Right atrium auricular region (tissue), 2 donors: ENCODE results near the gene LONP2. TPM values are rescaled to one million over a fixed set of nuclear protein-coding genes. Genes with fewer than 3 reads are reported as not detected.

Source experiments
- DNase-seq: peaks from one replicate; pipeline ENCODE4 v3.0.0-alpha.2; 2019; ENCODE audit warnings: low spot score
- H3K27ac ChIP-seq, 2 donors: fragments of 200-600 bp; sonication (generic); 1 replicate in 1 of 2; 2 replicates in 1 of 2; pipeline ENCODE4 v1.5.1; 2016 to 2019
- H3K27me3 ChIP-seq, 2 donors: fragments of 200-600 bp; sonication (generic); one replicate each; pipeline versions ENCODE4 v1.5.1 to v1.6.0; 2017 to 2019
- H3K36me3 ChIP-seq: fragments of 200-600 bp; sonication (generic); one replicate; pipeline ENCODE4 v1.5.1; 2016
- H3K4me1 ChIP-seq, 2 donors: fragments of 200-600 bp; sonication (generic); one replicate each; pipeline versions ENCODE4 v1.5.1 to v1.6.0; 2017 to 2019
- H3K4me3 ChIP-seq, 2 donors: fragments of 200-600 bp; sonication (generic); 1 replicate in 1 of 2; 2 replicates in 1 of 2; pipeline ENCODE4 v1.5.1; 2017 to 2019; ENCODE audit warnings: mild to moderate bottlenecking in 1 of 2, moderate library complexity in 1 of 2
- H3K9me3 ChIP-seq, 2 donors: fragments of 200-600 bp; sonication (generic); one replicate each; pipeline ENCODE4 v1.5.1; 2019
- total RNA-seq, 2 donors: library from RNA; depleted of rRNA; stranded (reverse); fragments of >200 nt; gene quantifications; one replicate each; pipeline ENCODE4 v1.1.0, GENCODE V29; 2016
- TF ChIP-seq, protein P1 (sequence below), 2 donors: fragments of 200-600 bp; sonication (generic); IDR thresholded peaks; one replicate each; pipeline ENCODE4 v1.5.1; 2019; ENCODE audit warnings: antibody characterized with exemption in 2 of 2

LONP2 gene
- total RNA-seq, 2 donors from 2014 or later, result 37.2 to 48.9 TPM

DNA sequence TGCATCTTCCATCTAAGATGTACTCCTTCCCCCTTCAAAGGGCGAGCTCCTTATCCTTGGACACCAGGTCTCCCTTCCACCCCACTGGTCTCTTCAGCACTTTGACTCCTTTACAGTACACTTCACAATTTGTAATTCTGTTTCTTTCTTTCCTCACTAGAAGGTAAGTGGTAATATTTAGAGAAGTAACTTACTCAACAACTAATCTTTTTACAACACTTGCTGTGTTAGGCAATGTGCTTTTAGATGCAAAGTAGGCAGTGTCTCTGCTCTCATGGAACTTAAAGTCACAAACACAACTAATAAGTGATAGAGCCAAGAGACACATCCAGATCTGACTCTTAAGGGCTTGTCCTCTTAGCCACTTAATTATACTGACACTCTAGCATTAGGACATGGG, 134.7 kb downstream of the LONP2 start:
- Histone ChIP-seq H3K4me3 (no peak overlapping the region), H3K36me3 (no peaks in the 10 kb centered on the region), H3K27ac (no peak overlapping the region), H3K9me3 (no peaks in the 10 kb centered on the region), H3K4me1 (peaks cover 0 to 87% of the 10 kb centered on the region in 2 donors), H3K27me3 (no peaks in the 10 kb centered on the region)
- TF ChIP-seq, protein P1, sequence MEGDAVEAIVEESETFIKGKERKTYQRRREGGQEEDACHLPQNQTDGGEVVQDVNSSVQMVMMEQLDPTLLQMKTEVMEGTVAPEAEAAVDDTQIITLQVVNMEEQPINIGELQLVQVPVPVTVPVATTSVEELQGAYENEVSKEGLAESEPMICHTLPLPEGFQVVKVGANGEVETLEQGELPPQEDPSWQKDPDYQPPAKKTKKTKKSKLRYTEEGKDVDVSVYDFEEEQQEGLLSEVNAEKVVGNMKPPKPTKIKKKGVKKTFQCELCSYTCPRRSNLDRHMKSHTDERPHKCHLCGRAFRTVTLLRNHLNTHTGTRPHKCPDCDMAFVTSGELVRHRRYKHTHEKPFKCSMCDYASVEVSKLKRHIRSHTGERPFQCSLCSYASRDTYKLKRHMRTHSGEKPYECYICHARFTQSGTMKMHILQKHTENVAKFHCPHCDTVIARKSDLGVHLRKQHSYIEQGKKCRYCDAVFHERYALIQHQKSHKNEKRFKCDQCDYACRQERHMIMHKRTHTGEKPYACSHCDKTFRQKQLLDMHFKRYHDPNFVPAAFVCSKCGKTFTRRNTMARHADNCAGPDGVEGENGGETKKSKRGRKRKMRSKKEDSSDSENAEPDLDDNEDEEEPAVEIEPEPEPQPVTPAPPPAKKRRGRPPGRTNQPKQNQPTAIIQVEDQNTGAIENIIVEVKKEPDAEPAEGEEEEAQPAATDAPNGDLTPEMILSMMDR (IDR thresholded peaks at IDR 0.05), result no peak
- no peak for DNase-seq

DNA sequence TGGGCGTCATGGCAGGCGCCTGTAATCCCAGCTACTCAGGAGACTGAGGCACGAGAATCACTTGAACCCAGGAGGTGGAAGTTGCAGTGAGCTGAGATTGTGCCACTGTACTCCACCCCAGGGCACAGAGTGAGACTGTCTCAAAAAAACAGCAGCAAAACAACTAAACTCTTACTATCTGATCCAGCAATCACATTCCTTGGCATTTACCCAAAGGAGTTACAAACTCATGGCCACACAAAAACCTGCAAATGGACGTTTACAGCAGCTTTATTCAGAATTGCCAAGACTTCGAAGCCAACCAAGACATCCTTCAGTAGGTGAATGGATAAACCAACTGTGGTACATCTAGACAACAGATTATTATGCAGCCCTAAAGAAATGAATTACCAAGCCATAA, 137.1 kb downstream of the LONP2 start:
- Histone ChIP-seq H3K27ac (no peak overlapping the region), H3K27me3 (no peaks in the 10 kb centered on the region), H3K4me1 (peaks cover 0 to 75% of the 10 kb centered on the region in 2 donors), H3K9me3 (no peaks in the 10 kb centered on the region), H3K36me3 (no peaks in the 10 kb centered on the region), H3K4me3 (no peak overlapping the region)
- TF ChIP-seq, protein P1 (IDR thresholded peaks at IDR 0.05), result no peak
- DNase-seq, result no peak

DNA sequence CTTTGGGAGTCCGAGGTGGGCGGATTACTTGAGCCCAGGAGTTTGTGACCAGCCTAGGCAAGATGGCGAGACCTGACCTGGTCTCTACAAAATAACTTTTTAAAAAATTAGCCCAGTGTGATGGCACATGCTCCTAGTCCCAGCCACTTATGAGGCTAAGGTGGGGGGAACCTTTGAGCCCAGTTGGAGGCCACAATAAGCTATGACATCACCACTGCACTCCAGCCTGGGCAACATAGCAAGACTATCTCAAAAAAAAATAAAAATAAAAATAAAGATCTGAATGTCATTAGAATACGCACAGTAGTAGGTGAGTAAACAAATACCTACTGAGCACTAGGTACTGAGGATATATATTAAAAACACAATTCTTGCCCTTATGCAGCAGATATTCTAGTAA, 138.0 kb downstream of the LONP2 start:
- TF ChIP-seq, protein P1 (IDR thresholded peaks at IDR 0.05), result no peak
- peaks cover 0 to 75% of the 10 kb centered on the region in 2 donors for H3K4me1 ChIP-seq
- no peaks in the 10 kb centered on the region for H3K36me3 ChIP-seq
- no peaks in the 10 kb centered on the region for H3K9me3 ChIP-seq
- no peak for DNase-seq
- no peak overlapping the region for H3K27ac ChIP-seq
- no peak overlapping the region for H3K4me3 ChIP-seq
- H3K27me3 ChIP-seq, result no peaks in the 10 kb centered on the region

DNA sequence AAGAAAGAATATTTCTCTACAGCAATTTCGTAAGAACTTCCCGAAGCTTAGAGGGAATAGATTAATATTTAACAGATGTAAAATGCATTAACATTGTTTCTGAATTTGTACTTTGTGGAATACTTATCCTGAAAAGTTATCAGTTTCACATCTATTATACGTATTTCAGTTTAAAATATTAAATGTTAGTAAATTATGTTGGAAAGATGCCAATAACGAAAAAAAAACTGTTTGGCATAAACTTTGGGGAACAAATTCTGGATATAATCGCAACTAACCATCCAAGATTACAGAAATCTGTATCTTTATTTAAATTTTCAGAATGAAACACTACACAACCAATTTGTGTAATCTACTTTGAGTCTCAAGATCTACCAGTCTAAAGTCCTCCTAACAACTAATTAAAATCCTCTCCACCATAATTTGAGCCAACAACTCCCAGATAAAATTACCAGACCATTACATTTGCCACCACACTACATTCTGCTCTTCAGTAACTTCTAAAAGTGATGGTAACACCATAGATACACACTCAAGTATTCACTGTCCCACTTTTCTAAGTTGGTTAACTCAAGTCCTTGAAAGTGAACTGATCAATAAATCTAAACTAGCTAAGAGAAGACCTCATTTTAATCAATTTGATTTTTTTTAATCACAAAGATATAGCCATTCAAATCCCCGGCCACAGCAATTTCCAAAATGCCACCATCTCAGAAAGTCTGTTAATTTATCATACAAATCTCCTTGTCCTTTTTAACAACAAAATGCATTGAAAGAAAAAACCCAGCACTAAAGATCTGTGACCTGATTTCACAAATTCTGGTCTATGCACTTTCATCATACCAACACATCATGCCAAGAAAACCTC, 139.1 kb downstream of the LONP2 start:
- Histone ChIP-seq H3K4me3 (peak overlapping the region; percentile 93), H3K4me1 (peaks cover 0 to 66% of the 10 kb centered on the region in 2 donors), H3K27me3 (no peaks in the 10 kb centered on the region), H3K9me3 (no peaks in the 10 kb centered on the region), H3K27ac (peak overlapping the region; percentile 98), H3K36me3 (no peaks in the 10 kb centered on the region)
- TF ChIP-seq, protein P1 (IDR thresholded peaks at IDR 0.05), result no peak
- DNase-seq, result peak; percentile 28

DNA sequence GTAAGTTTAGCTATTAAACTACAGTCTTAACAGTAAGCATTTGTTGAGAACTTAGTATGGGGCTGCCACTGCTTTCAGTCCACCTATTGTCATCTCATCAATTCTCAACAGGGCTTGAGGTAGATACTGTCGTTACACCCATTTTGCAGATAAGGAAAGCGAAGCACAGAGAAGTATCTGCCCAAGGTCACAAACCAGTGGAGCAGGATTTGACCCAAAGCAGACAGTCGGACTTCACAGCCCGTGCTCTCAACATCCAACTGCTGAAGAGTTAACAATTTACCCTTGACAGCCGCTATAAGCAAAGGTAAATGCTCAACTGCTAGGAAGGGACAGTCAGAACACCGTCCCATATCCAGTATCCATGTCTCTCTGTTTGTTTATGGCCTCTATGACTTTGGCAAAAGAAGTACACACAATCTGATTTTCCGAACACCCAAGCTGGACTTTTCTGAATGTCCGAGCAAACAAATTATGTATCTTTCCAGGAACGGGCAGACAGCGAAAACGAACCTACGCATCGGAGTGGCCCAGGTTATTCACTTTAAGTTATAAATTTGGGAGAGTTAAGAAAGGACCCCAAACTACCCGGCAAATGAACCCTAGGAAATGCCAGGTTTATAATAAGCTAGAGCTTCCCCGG, 139.9 kb downstream of the LONP2 start:
- Histone ChIP-seq H3K4me1 (peaks cover 0 to 59% of the 10 kb centered on the region in 2 donors), H3K4me3 (peak overlapping the region; percentile 93), H3K27me3 (no peaks in the 10 kb centered on the region), H3K27ac (peak overlapping the region; percentile 98), H3K9me3 (no peaks in the 10 kb centered on the region), H3K36me3 (no peaks in the 10 kb centered on the region)
- DNase-seq, result peak; percentile 58
- TF ChIP-seq, protein P1 (IDR thresholded peaks at IDR 0.05), result no peak
